ENCODE results near the gene RIMBP2.

- no peak for TF ChIP-seq GATA2 (IDR thresholded peaks at IDR 0.05; ENCODE audit: low read depth, low read length)
- TF ChIP-seq GATA3 (IDR thresholded peaks at IDR 0.05; ENCODE audit: low read depth, low read length) = no peak
Observed at GRCh38 chr12:130429656-130430505, 286.2 kb downstream of the RIMBP2 start.

All from SH-SY5Y (cell line).